ENCODE measurements around the gene FAM151A. TPM values are rescaled to one million over a fixed set of nuclear protein-coding genes. Genes with fewer than 3 reads are reported as not detected.

The FAM151A gene
- total RNA-seq, 1 donor from 2014 or later: not detected

Other genes with a start within 250 kb of the FAM151A start
- gene SSBP3, start 217.1 kb downstream of the FAM151A start, total RNA-seq: 140 and 143 TPM in 2 replicates
- gene ACOT11, start 75.3 kb downstream of the FAM151A start, total RNA-seq: 1.6 and 1.8 TPM in 2 replicates
- 0.39 TPM in 1 of 2 replicates, not detected in the other for gene MROH7, start 18.3 kb upstream of the FAM151A start, total RNA-seq
- gene TTC4, start 92.3 kb upstream of the FAM151A start, total RNA-seq: 24.0 and 27.1 TPM in 2 replicates
- gene PARS2, start 141.0 kb upstream of the FAM151A start, total RNA-seq: 5.0 and 5.6 TPM in 2 replicates
- gene TTC22, start 177.8 kb upstream of the FAM151A start, total RNA-seq: 10.2 and 11.0 TPM in 2 replicates